GM21515 (cell line): ENCODE data around the gene LGI4.
"Not testable (repeated sequence)": the region's sequence is repeated elsewhere in the genome, so short reads cannot be mapped to it uniquely, and the experiment has no call there.

Experiments used
- ATAC-seq: cut with Tn5 transposase; IDR thresholded peaks from one replicate; pipeline ENCODE4 v1.9.1; 2021; ENCODE audit not compliant: unreplicated experiment

Gene LGI4

GRCh38 chr19:35107545-35107944, 27.3 kb downstream of the LGI4 start:
- no peak for ATAC-seq

GRCh38 chr19:35106898-35107541, 27.8 kb downstream of the LGI4 start:
- no peak for ATAC-seq

- no peak for ATAC-seq
Observed at GRCh38 chr19:35106291-35106583, 28.6 kb downstream of the LGI4 start.

GRCh38 chr19:35105411-35106290, 29.2 kb downstream of the LGI4 start:
- no peak for ATAC-seq

GRCh38 chr19:35105047-35105410, 29.8 kb downstream of the LGI4 start:
- no peak for ATAC-seq

- ATAC-seq, result no peak
Observed at GRCh38 chr19:35104361-35104760, 30.5 kb downstream of the LGI4 start.

- not testable (repeated sequence) for ATAC-seq
Observed at GRCh38 chr19:35103614-35104013, 31.2 kb downstream of the LGI4 start.

GRCh38 chr19:35101949-35102348, 32.9 kb downstream of the LGI4 start:
- not testable (repeated sequence) for ATAC-seq

- ATAC-seq, result no peak
Observed at GRCh38 chr19:35100588-35101533, 34.0 kb downstream of the LGI4 start.

GRCh38 chr19:35099897-35100275, 35.0 kb downstream of the LGI4 start:
- ATAC-seq, result no peak

GRCh38 chr19:35099155-35099896, 35.5 kb downstream of the LGI4 start:
- ATAC-seq, result no peak

- ATAC-seq, result no peak
Observed at GRCh38 chr19:35098413-35099049, 36.3 kb downstream of the LGI4 start.

GRCh38 chr19:35095667-35096368, 39.0 kb downstream of the LGI4 start:
- no peak for ATAC-seq

GRCh38 chr19:35094656-35095055, 40.2 kb downstream of the LGI4 start:
- no peak for ATAC-seq

- ATAC-seq, result no peak
Observed at GRCh38 chr19:35093941-35094647, 40.8 kb downstream of the LGI4 start.

GRCh38 chr19:35093430-35093829, 41.4 kb downstream of the LGI4 start:
- ATAC-seq, result no peak

- ATAC-seq, result no peak
Observed at GRCh38 chr19:35090506-35091214, 44.2 kb downstream of the LGI4 start.

GRCh38 chr19:35090160-35090505, 44.7 kb downstream of the LGI4 start:
- no peak for ATAC-seq

GRCh38 chr19:35089554-35089953, 45.3 kb downstream of the LGI4 start:
- ATAC-seq, result no peak
